Skeletal muscle cell (primary cell): ENCODE data around the gene CCDC59.

Experiments used
- DNase-seq: peaks from one replicate; pipeline ENCODE4 v3.0.0-alpha.2; 2010; ENCODE audit warnings: low read depth
- H3K4me3 ChIP-seq: 2 replicates; pipeline ENCODE4 v1.5.1; 2011; ENCODE audit warnings: low read depth, mild to moderate bottlenecking, control low read depth, low read length, moderate library complexity

The CCDC59 gene

GRCh38 chr12:82325540-82326336 is 32.4 kb downstream of the CCDC59 start:
- H3K4me3 ChIP-seq, result no peak overlapping the region
- DNase-seq, result no peak

- DNase-seq, result no peak
- no peak overlapping the region for H3K4me3 ChIP-seq
These were observed 38.9 kb downstream of the CCDC59 start for GRCh38 chr12:82319276-82319675.

- H3K4me3 ChIP-seq, result no peak overlapping the region
- no peak for DNase-seq
These were observed 43.7 kb downstream of the CCDC59 start for GRCh38 chr12:82314406-82314892.
